Gastrocnemius medialis (tissue), 4 donors: ENCODE measurements around the gene HSFY1.
"Not testable (repeated sequence)": the region's sequence is repeated elsewhere in the genome, so short reads cannot be mapped to it uniquely, and the experiment has no call there.

Source experiments
- CTCF ChIP-seq, 5 experiments: fragments of 450-650 bp in 3 of 5; fragments of 200-600 bp in 2 of 5; sonication (generic) in 2 of 5; IDR thresholded peaks in 4 of 5; conservative IDR thresholded peaks in 1 of 5; 1 replicate in 4 of 5; 2 replicates in 1 of 5; pipeline ENCODE4 v1.5.1; 2016 to 2019; ENCODE audit warnings: antibody characterized with exemption in 5 of 5, mild to moderate bottlenecking in 3 of 5, moderate library complexity in 3 of 5
- POLR2A ChIP-seq, 2 donors: fragments of 450-650 bp; IDR thresholded peaks; one replicate each; pipeline ENCODE4 v1.6.1; 2017; ENCODE audit warnings: antibody characterized with exemption in 2 of 2, mild to moderate bottlenecking in 2 of 2, moderate library complexity in 2 of 2

- TF ChIP-seq CTCF (IDR thresholded peaks at IDR 0.05 in 4 of 5, conservative IDR thresholded peaks at IDR 0.05 in 1 of 5); POLR2A (IDR thresholded peaks at IDR 0.05): not testable (repeated sequence)
Measured at GRCh38 chrY:18546420-18546819, at the start of gene HSFY1.
